GM03348 (cell line): ENCODE measurements around the gene DCAF12L1.

Experiments
- DNase-seq: peaks from one replicate; pipeline ENCODE4 v3.0.0; 2012; ENCODE audit warnings: low spot score

The DCAF12L1 gene

DNA sequence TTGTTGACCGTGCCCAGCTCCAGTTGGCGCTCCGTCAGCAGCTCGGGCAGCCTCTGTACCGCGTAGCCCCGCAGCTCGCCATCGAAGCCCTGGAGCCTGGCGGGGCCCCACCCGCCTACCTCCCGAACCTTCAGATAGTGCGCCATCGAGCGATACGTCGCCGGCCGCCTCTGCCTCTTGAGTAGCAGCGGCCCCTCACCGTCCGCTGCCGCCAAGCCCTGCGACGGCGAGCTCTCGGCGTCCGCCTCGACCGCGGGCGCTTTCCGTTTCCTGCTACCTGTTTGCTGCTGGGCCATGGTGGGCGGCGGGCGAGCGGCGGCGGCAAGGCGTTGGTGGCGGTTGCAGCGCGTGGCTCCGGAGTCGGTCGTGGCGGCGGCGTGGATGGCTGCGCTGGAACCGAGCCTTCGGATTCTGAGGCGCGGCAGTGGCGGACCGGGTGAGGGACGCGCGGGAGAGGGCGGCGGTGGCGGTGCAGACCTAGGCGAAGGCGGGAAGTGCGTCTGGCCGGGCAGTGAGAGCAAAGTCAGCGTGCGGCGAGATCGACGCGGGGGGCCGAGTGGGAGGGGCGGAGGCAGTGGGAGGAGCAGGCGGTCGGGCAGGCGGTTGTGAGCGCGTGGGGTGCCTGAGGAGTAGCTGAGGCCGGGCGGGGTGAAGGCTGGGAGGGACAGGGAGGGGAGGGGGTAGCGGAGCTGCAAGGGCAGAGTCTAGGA lies at the start of gene DCAF12L1:
DCAF12L1 (minus strand) TSS at position 502 of the 710 bp plus-strand sequence; CDS start at position 296, 206 bp downstream.
- no peak for DNase-seq

DNA sequence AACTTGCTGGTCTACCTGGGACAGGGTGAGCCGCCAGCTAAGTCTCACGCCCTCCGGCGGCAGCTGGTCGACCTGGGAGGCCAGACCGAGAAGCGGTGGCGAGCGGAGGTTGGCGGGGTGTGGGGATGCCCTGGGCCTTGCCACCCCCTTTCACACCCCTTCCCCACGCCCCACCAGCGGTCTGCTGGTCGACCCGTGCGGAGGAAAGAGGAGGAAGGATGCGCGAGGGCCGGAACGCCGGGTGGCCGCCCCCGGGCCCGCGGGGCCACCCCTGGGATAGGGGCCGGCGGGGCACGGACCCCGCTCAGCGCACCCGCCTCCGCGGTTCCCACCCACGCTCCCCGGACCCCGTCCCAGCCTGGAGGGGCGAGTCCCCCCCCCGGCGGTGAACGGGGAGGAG lies 28.3 kb upstream of the DCAF12L1 start:
- peak; percentile 0 for DNase-seq

DNA sequence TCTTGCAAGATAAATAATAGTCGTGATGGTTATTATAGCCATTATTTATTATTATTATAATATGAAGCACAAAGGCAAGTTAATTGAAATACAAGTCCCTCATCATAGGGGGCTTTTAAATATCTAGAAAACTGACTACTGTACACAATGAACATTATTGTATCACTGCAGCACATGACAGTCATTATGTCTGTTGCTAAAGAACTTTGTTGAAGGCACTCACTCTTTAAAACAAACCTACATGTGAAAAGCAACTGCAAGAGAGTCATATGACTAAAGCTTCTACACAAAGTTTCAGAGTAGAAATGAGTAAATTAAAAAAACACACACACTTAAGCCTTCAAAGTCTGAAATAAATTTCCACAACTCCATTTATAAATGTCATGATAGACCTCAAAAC lies 23.3 kb upstream of the DCAF12L1 start:
- no peak for DNase-seq

DNA sequence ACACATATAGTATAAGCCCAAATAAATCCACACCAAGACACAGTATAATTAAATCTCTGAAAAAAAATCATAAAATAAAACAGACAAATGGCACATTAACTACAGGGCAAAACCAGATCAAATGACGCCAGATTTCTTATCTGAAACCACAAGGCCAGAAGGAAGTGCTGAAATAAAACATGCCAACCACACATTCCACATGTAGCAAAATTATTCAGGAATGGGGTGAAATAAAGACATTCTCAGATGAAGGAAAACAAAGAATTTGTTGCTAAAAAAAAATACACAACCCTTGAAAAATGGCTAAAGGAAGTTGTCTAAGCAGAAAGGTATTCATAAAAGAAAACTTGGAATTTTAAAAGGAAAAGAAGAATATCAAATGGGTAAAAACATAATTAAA lies 4.5 kb upstream of the DCAF12L1 start:
- no peak for DNase-seq

GRCh38 chrX:126551725-126552312 lies 795 bp downstream of the DCAF12L1 start:
- DNase-seq, result no peak

GRCh38 chrX:126551306-126551705 lies 1.3 kb downstream of the DCAF12L1 start:
- no peak for DNase-seq

DNA sequence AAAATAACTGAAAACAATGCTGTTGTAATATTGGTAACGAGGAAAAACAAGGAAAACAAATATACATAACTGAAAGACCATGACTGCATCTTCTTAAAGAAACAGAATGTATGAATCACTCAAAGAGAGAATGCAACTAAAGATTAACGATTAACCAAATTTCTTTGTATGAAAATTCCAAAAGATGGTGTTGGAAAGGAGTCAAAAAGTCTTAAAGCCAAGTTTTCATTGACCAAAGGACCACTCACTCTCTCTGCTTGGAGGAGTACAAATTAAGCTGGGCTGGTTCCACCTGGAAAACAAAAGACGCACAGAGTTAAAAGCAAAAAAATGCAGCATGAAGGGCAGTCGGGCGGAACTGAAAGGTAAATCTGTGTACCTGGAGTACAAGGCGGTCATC lies 1.8 kb downstream of the DCAF12L1 start:
- DNase-seq, result no peak

DNA sequence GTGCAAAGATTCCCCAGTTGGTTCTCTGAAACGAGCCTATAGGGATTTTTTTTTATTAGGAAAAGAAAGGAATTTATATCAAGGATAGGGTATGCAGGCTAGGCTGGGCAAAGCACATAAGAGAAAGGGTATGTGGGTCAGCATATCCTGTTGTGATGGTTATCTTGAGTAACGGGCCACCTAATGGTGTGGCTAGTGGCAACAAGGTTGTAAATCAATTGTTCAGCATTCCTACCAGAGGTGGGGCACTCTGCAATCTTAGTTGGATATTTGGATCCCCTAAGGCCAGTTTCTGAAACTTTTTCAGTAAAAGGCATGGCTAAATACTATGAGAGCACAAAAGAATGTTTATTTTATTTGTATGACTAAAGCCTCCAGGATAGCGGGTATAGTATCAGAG lies 42.7 kb downstream of the DCAF12L1 start:
- no peak for DNase-seq
